HEK293 (cell line): Measurements from ENCODE around the gene HSCB.
A peak's percentile ranks its signal among the peaks of the same experiment; 100 is the strongest.

Source experiments
- GLI4 ChIP-seq: fragments of 450-650 bp; formaldehyde crosslinking; IDR thresholded peaks from 2 replicates; pipeline ENCODE4 v1.5.1; 2016; ENCODE audit warnings: missing biosample characterization, missing genetic modification characterization
- KLF10 ChIP-seq: fragments of 450-650 bp; IDR thresholded peaks from 2 replicates; pipeline ENCODE4 v1.5.1; 2018; ENCODE audit warnings: missing biosample characterization, mild to moderate bottlenecking, missing genetic modification characterization
- KLF16 ChIP-seq: fragments of 450-650 bp; formaldehyde crosslinking; IDR thresholded peaks from 2 replicates; pipeline ENCODE4 v1.5.1; 2017; ENCODE audit warnings: missing biosample characterization, missing genetic modification characterization
- MYNN ChIP-seq: fragments of 450-650 bp; formaldehyde crosslinking; IDR thresholded peaks from 2 replicates; pipeline ENCODE4 v1.5.1; 2016; ENCODE audit warnings: missing biosample characterization, missing genetic modification characterization, borderline replicate concordance
- SCRT2 ChIP-seq: fragments of 450-650 bp; formaldehyde crosslinking; IDR thresholded peaks from 2 replicates; pipeline ENCODE4 v1.5.1; 2016; ENCODE audit warnings: missing biosample characterization, missing genetic modification characterization
- SP2 ChIP-seq: fragments of 450-650 bp; formaldehyde crosslinking; IDR thresholded peaks from 2 replicates; pipeline ENCODE4 v1.5.1; 2016; ENCODE audit warnings: missing biosample characterization, missing genetic modification characterization
- SP3 ChIP-seq: fragments of 450-650 bp; formaldehyde crosslinking; IDR thresholded peaks from 2 replicates; pipeline ENCODE4 v1.5.1; 2016; ENCODE audit warnings: missing biosample characterization, missing genetic modification characterization
- TRIM28 ChIP-seq: IDR thresholded peaks from 2 replicates; pipeline ENCODE4 v1.6.1; 2011; ENCODE audit warnings: low read length, control low read depth, borderline replicate concordance
- YY2 ChIP-seq: fragments of 450-650 bp; formaldehyde crosslinking; IDR thresholded peaks from 2 replicates; pipeline ENCODE4 v1.5.1; 2016; ENCODE audit warnings: missing biosample characterization, missing genetic modification characterization
- ZBTB10 ChIP-seq: fragments of 450-650 bp; formaldehyde crosslinking; IDR thresholded peaks from 2 replicates; pipeline ENCODE4 v1.5.1; 2016; ENCODE audit warnings: missing biosample characterization, missing genetic modification characterization
- ZBTB17 ChIP-seq: fragments of 450-650 bp; formaldehyde crosslinking; IDR thresholded peaks from 2 replicates; pipeline ENCODE4 v1.5.1; 2016; ENCODE audit warnings: missing biosample characterization, missing genetic modification characterization
- ZNF140 ChIP-seq: fragments of 450-650 bp; formaldehyde crosslinking; IDR thresholded peaks from 2 replicates; pipeline ENCODE4 v1.5.1; 2016; ENCODE audit warnings: missing biosample characterization, missing genetic modification characterization
- ZNF248 ChIP-seq: fragments of 450-650 bp; formaldehyde crosslinking; IDR thresholded peaks from 2 replicates; pipeline ENCODE4 v1.5.1; 2017; ENCODE audit warnings: missing biosample characterization, missing genetic modification characterization
- ZNF280C ChIP-seq: fragments of 450-650 bp; formaldehyde crosslinking; IDR thresholded peaks from 2 replicates; pipeline ENCODE4 v1.5.1; 2016; ENCODE audit warnings: missing biosample characterization, missing genetic modification characterization
- ZNF280D ChIP-seq: fragments of 450-650 bp; formaldehyde crosslinking; IDR thresholded peaks from 2 replicates; pipeline ENCODE4 v1.5.1; 2016; ENCODE audit warnings: missing biosample characterization, missing genetic modification characterization
- ZNF404 ChIP-seq: fragments of 450-650 bp; formaldehyde crosslinking; IDR thresholded peaks from 2 replicates; pipeline ENCODE4 v1.5.1; 2017; ENCODE audit warnings: missing biosample characterization, missing genetic modification characterization
- ZNF558 ChIP-seq: fragments of 450-650 bp; formaldehyde crosslinking; IDR thresholded peaks from 2 replicates; pipeline ENCODE4 v1.5.1; 2016; ENCODE audit warnings: missing biosample characterization, missing genetic modification characterization
- ZNF561 ChIP-seq: fragments of 450-650 bp; IDR thresholded peaks from 2 replicates; pipeline ENCODE4 v1.5.1; 2018; ENCODE audit warnings: missing biosample characterization, missing genetic modification characterization, borderline replicate concordance
- ZNF600 ChIP-seq: fragments of 450-650 bp; formaldehyde crosslinking; IDR thresholded peaks from 2 replicates; pipeline ENCODE4 v1.5.1; 2016; ENCODE audit warnings: missing biosample characterization, missing genetic modification characterization
- ZNF610 ChIP-seq: fragments of 450-650 bp; formaldehyde crosslinking; IDR thresholded peaks from 2 replicates; pipeline ENCODE4 v1.5.1; 2016; ENCODE audit warnings: missing biosample characterization, missing genetic modification characterization, borderline replicate concordance
- ZNF707 ChIP-seq: fragments of 450-650 bp; formaldehyde crosslinking; IDR thresholded peaks from 2 replicates; pipeline ENCODE4 v1.5.1; 2016; ENCODE audit warnings: missing biosample characterization, missing genetic modification characterization
- ZSCAN4 ChIP-seq: fragments of 450-650 bp; formaldehyde crosslinking; IDR thresholded peaks from 2 replicates; pipeline ENCODE4 v1.5.1; 2017; ENCODE audit warnings: missing biosample characterization, missing genetic modification characterization
- TF ChIP-seq, protein P1 (sequence below): fragments of 450-650 bp; formaldehyde crosslinking; IDR thresholded peaks from 2 replicates; pipeline ENCODE4 v1.5.1; 2017; ENCODE audit warnings: missing biosample characterization, mild to moderate bottlenecking, missing genetic modification characterization, moderate library complexity
- TF ChIP-seq, protein P2 (sequence below): fragments of 450-650 bp; formaldehyde crosslinking; conservative IDR thresholded peaks from 2 replicates; pipeline ENCODE4 v1.5.1; 2016; ENCODE audit warnings: low read depth, missing biosample characterization, missing genetic modification characterization

The HSCB gene

GRCh38 chr22:28801845-28802594, 60.2 kb downstream of the HSCB start (continued):
- no peak for TF ChIP-seq ZBTB10 (tag by site-specific recombination)
- no peak; the same call in 1 of the 2 replicates for TF ChIP-seq SP2 (tag by site-specific recombination)
- no peak for TF ChIP-seq TRIM28
- TF ChIP-seq YY2 (tag by site-specific recombination), result no peak
- TF ChIP-seq ZNF280C (tag by site-specific recombination), result no peak
- no peak for TF ChIP-seq KLF10 (tag by site-specific recombination)
- TF ChIP-seq ZNF558 (tag by site-specific recombination), result no peak
- no peak for TF ChIP-seq ZSCAN4 (tag by site-specific recombination)
- TF ChIP-seq ZNF707 (tag by site-specific recombination), result no peak
- TF ChIP-seq GLI4 (tag by site-specific recombination), result no peak
- no peak for TF ChIP-seq ZNF280D (tag by site-specific recombination)
- TF ChIP-seq ZNF404 (tag by site-specific recombination), result no peak
- TF ChIP-seq SP3, result no peak
- TF ChIP-seq, protein P1, sequence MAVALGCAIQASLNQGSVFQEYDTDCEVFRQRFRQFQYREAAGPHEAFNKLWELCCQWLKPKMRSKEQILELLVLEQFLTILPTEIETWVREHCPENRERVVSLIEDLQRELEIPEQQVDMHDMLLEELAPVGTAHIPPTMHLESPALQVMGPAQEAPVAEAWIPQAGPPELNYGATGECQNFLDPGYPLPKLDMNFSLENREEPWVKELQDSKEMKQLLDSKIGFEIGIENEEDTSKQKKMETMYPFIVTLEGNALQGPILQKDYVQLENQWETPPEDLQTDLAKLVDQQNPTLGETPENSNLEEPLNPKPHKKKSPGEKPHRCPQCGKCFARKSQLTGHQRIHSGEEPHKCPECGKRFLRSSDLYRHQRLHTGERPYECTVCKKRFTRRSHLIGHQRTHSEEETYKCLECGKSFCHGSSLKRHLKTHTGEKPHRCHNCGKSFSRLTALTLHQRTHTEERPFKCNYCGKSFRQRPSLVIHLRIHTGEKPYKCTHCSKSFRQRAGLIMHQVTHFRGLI (tag by site-specific recombination), result no peak
- peak; percentile 74; the same call in 1 of the 2 replicates for TF ChIP-seq MYNN (tag by site-specific recombination)
- peak; percentile 43; the same call in 1 of the 2 replicates for TF ChIP-seq ZNF600 (tag by site-specific recombination)
- no peak for TF ChIP-seq KLF16 (tag by site-specific recombination)
- TF ChIP-seq ZNF561 (tag by site-specific recombination), result no peak
- no peak for TF ChIP-seq ZNF248 (tag by site-specific recombination)
- TF ChIP-seq ZBTB17 (tag by site-specific recombination), result no peak
- TF ChIP-seq ZNF610 (tag by site-specific recombination), result no peak
- no peak for TF ChIP-seq SCRT2 (tag by site-specific recombination)
- no peak for TF ChIP-seq ZNF140 (tag by site-specific recombination)
- TF ChIP-seq, protein P2, sequence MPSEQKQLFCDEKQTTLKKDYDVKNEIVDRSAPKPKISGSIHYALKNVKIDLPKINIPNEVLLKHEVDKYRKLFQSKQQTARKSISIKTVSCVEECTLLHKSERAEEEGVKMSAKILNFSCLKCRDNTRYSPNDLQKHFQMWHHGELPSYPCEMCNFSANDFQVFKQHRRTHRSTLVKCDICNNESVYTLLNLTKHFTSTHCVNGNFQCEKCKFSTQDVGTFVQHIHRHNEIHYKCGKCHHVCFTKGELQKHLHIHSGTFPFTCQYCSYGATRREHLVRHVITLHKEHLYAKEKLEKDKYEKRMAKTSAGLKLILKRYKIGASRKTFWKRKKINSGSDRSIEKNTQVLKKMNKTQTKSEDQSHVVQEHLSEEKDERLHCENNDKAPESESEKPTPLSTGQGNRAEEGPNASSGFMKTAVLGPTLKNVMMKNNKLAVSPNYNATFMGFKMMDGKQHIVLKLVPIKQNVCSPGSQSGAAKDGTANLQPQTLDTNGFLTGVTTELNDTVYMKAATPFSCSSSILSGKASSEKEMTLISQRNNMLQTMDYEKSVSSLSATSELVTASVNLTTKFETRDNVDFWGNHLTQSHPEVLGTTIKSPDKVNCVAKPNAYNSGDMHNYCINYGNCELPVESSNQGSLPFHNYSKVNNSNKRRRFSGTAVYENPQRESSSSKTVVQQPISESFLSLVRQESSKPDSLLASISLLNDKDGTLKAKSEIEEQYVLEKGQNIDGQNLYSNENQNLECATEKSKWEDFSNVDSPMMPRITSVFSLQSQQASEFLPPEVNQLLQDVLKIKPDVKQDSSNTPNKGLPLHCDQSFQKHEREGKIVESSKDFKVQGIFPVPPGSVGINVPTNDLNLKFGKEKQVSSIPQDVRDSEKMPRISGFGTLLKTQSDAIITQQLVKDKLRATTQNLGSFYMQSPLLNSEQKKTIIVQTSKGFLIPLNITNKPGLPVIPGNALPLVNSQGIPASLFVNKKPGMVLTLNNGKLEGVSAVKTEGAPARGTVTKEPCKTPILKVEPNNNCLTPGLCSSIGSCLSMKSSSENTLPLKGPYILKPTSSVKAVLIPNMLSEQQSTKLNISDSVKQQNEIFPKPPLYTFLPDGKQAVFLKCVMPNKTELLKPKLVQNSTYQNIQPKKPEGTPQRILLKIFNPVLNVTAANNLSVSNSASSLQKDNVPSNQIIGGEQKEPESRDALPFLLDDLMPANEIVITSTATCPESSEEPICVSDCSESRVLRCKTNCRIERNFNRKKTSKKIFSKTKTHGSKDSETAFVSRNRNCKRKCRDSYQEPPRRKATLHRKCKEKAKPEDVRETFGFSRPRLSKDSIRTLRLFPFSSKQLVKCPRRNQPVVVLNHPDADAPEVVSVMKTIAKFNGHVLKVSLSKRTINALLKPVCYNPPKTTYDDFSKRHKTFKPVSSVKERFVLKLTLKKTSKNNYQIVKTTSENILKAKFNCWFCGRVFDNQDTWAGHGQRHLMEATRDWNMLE, result no peak
